NCI-H446 (cell line): ENCODE data around the gene MT1E.
A peak's percentile ranks its signal among the peaks of the same experiment; 100 is the strongest.
"Not testable (repeated sequence)": the region's sequence is repeated elsewhere in the genome, so short reads cannot be mapped to it uniquely, and the experiment has no call there.

Experiments used
- DNase-seq, 2 experiments: peaks; one replicate each; lab custom pipeline; 2025; lab: John Stamatoyannopoulos, UW

MT1E gene

DNA sequence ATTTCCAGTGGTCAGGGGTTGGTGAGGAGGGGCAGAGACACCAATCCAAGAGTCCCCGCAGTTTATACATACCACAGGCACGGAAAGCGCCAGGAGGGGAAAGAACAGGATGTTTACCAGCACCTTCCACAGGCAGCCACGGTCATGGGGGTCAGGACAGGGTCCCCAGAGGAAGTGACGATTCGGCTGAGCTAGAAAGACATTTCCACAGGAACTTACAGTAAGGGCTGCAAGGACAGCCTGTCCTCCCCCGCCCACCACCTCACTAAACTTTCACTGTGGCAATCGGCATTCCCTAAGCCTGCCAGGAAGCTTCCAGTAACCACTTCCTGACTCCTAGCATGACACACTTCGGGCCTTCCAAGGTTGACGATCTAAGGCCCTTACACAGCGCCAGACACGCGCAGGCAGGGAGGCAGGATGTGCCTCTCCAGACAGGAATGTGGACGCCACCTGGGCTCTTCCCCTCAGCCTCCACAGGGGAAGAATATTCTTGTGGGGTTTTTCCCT is 18.4 kb upstream of the MT1E start:
- DNase-seq: no peak

DNA sequence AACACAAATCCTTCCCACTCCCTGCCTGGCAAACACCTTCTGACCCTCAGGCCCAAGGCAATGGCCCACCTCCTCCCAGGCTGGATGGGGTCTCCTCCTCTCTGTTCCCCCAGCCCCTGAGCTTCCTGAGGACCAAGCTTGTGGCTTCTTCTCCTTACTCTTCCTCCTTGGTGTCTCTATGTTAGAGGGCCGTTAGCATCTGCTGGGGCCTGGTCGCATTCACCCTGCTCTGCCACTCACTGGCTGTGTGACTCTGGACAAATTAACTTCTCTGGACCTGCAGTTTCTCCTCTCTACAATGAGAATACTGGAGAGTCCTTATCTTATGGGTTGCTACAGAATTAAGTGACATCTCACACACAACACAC is 17.9 kb upstream of the MT1E start:
- no peak for DNase-seq

GRCh38 chr16:56608043-56608875 is 17.3 kb upstream of the MT1E start, which contains the start of gene MT2A:
Gene MT2A (plus strand): TSS chr16:56608584. CDS start chr16:56608656, 72 bp downstream.
- peak; percentile 33 to 89 for DNase-seq

- DNase-seq: no peak
Observed at GRCh38 chr16:56608876-56609462, 16.6 kb upstream of the MT1E start.

- peak in 1 of 2 experiments; percentile 28 for DNase-seq
Observed at GRCh38 chr16:56609463-56609921, 16.1 kb upstream of the MT1E start.

GRCh38 chr16:56610017-56610608 is 15.5 kb upstream of the MT1E start:
- no peak for DNase-seq

DNA sequence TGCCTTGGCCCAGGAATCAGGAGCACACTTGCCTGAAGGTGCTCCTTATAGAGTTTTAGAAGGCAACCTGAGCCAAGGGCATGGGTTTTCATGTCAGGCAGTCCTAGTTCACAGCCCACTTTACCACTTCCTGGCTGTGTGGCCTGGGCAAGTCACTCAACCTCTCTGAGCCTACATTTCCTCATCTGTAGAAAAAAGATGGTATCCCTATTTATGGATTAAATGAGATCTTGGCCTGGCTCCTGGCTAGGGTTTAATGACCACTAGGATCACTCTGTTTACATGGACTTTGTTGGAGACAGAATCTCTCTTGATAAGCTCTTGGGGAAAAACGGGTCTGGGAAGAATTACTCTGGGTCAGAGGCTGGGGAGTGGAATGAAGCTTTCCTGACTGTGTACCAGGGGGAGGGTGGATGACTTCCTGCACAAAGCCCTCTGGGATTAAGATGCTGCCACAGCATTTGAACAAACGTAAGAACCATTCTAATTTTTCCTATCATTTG is 14.9 kb upstream of the MT1E start:
- no peak for DNase-seq

DNA sequence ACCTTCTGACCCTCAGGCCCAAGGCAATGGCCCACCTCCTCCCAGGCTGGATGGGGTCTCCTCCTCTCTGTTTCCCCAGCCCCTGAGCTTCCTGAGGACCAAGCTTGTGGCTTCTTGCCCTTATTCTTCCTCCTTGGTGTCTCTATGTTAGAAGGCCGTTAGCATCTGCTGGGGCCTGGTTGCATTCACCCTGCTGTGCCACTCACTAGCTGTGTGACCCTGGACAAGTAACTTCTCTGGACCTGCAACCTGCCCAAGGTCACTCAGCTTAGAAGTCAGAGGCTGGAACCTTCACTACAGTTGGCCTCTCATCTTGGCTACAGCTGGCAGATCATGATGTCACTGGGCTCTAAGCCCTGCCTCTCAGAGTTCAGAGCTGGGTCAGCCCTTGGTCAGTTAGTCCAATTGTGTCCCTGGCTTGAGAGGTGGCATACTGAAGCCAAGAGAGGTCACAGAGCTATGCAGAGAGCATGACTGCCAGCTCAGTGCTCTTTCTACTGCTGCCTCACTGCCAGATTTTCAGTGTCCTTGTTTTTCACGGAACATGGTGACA is 14.2 kb upstream of the MT1E start:
- no peak for DNase-seq

- DNase-seq: no peak
Observed at GRCh38 chr16:56613706-56614105, 11.9 kb upstream of the MT1E start.

DNA sequence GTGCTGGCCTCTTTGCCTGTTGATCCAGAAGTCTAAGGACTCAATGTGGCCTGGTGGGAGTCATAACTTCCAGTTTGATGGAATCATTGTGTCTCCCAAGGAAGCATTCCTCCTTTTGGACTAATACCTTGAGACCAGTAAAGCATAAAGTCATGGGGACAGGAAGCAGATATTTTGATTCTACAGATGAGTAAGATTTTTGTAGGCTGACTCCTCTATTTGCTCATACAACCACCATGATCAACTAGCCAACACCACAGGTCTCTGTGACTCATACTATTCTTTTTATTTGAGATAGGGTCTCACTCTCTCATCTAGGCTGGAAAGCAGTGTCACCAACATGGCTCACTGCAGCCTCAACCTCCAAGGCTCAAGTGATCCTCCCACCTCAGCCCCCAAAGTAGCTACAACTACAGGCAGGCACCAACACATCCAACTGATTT is 11.0 kb upstream of the MT1E start:
- no peak for DNase-seq

DNA sequence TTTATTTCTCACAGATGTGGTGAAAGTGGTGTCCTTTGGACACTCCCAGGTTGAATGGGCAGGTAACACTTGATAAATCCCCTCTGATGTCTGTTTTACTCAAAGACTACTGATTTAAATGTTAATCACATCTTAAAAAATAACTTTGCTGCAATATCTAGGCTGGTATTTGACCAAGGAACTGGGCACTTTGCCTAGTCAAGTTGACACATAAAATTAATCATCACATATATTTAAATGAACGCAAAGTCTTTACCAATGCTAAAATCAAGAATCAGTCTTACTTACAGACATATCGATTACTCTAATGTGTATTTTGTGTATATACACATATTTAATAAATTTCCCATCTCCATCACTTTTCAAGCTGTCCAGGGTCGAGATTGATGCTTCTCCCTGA is 10.2 kb upstream of the MT1E start:
- DNase-seq: no peak

- DNase-seq: no peak
Observed at GRCh38 chr16:56616608-56617211, 8.9 kb upstream of the MT1E start.

DNA sequence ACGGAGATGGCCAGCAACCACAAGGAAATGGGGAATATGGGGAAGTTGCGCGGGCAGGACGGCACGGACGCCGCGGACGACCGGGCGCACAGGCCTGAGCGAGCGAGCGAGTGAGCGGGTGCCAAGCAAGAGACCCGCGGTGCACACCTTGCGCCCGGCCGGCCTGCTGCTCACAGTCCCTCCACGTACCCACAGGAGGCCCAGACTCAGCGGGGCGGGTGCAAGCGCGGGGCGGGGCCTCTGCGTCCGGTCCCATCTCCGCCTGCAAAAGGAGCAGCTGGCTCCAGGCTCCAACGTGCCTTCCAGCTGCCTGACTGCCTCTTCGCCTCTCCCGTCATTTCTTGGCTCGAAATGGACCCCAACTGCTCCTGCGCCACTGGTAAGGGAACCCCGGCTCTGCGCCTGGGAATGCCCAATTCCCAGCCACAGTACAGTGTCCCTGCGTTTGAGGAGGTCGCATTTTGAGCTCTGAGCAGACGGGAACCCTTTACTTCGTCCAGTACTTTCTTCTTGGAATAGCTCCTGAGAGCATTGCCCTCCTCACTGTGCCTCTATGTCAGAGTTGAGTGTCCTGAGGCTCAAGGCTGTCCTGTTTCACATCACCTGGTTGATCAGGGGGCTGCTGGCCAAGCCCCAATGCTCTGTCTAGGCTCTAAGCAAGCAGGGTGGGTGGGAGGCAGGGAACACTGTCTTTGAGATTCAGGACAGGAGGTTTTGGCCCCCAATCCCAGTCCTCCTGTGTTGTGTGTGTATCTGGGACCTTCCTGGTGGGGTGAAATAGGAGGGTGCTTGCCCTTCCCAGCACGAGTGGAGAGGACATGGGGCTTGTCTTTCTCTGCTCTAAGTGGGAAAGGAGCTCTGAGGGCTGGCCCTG is 8.1 kb upstream of the MT1E start:
- no peak for DNase-seq

GRCh38 chr16:56618138-56618537 is 7.4 kb upstream of the MT1E start:
- DNase-seq: no peak

GRCh38 chr16:56620339-56620897 is 5.2 kb upstream of the MT1E start:
- no peak for DNase-seq

DNA sequence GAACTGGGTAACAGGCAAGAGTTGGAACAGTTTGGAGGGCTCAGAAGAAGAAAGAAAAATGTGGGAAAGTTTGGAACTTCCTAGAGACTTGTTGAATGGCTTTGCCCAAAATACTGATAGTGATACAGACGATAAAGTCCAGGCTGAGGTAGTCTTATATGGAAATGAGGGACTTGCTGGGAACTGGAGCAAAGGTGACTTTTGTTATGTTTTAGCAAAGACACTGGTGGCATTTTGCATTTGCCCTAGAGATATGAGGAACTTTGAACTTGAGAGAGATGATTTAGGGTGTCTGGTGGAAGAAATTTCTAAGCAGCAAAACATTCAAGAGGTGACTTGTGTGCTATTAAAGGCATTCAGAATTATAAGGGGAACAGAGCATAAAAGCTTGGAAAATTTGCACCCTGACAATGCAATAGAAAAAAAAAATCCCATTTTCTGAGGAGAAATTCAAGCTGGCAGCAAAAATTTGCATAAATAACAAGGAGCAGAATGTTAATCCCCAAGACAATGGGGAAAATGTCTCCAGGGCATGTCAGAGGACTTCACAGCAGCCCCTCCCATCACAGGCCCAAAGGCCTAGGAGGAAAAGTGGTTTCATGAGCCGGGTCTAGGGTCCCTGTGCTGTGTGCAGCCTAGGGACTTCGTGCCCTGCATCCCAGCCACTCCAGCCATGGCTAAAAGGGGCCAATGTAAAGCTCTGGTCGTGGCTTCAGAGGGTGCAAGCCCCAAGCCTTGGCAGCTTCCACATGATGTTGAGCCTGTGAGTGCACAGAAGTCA is 3.7 kb upstream of the MT1E start:
- not testable (repeated sequence) for DNase-seq

GRCh38 chr16:56623184-56623583 is 2.4 kb upstream of the MT1E start:
- not testable (repeated sequence) for DNase-seq

DNA sequence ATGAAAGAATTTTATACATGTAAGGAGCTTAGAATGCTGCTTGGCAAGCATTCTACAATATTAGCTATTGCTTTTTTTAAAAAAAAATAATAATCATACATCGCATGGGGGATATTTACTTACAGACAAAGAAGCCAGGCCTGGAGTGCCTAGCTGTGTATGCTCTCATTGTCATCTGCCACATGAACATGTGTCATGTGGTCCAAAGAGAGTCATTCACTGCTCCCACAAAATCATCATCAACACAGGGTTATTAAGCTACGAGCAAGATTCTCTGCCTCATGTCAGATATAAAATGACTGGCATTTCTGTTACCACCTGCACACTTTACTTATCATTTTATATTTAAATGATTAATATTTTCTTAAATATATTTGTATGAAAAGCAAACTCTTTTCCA is 1.9 kb upstream of the MT1E start:
- DNase-seq: no peak

- DNase-seq: no peak
Observed at GRCh38 chr16:56625943-56626654, 518 bp downstream of the MT1E start.
